ENCODE results near the gene INSC.

The INSC gene

DNA sequence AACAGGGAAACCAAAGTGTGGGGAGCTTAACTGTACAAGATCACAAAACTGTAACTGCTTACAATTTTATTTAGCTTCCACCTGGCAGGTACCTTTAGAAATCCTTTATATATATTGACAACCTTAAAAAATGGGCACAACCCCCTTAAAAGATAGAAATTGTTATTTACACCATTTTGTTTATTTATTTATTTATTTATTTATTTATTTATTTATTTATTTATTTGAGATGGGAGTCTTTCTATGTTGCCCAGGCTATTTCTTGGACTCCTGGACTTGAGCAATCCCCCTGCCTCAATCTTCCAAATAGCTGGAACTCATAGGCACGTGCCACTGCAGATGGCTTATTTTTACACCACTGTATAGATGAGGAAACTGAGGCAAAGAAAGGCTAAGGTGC, 74.5 kb downstream of the INSC start:
- H3K4me1 ChIP-seq (ENCODE audit: control insufficient read depth, insufficient read depth, low read length) = peaks cover 3% of the 10 kb centered on the region; the same call in 1 of the 2 replicates
- no peak overlapping the region for H3K9ac ChIP-seq (ENCODE audit: low read length)
- no peaks in the 10 kb centered on the region for H3K27me3 ChIP-seq (ENCODE audit: control insufficient read depth, insufficient read depth, low read length)
- no peak overlapping the region for H3K4me3 ChIP-seq (ENCODE audit: low read depth, low read length)
- no peak overlapping the region for H3K27ac ChIP-seq (ENCODE audit: low read depth, low read length)
- H3K9me3 ChIP-seq (ENCODE audit: control insufficient read depth, insufficient read depth, low read depth, low read length) = no peaks in the 10 kb centered on the region
- H3K36me3 ChIP-seq (ENCODE audit: control insufficient read depth, insufficient read depth, low read length) = no peaks in the 10 kb centered on the region

- Histone ChIP-seq H3K4me1 (ENCODE audit: control insufficient read depth, insufficient read depth, low read length) (peaks cover 3% of the 10 kb centered on the region; the same call in 1 of the 2 replicates), H3K9me3 (ENCODE audit: control insufficient read depth, insufficient read depth, low read depth, low read length) (no peaks in the 10 kb centered on the region), H3K27ac (ENCODE audit: low read depth, low read length) (no peak overlapping the region), H3K27me3 (ENCODE audit: control insufficient read depth, insufficient read depth, low read length) (no peaks in the 10 kb centered on the region), H3K36me3 (ENCODE audit: control insufficient read depth, insufficient read depth, low read length) (no peaks in the 10 kb centered on the region), H3K9ac (ENCODE audit: low read length) (no peak overlapping the region), H3K4me3 (ENCODE audit: low read depth, low read length) (no peak overlapping the region)
Observed at GRCh38 chr11:15189641-15190365, 75.1 kb downstream of the INSC start.

- H3K4me3 ChIP-seq (ENCODE audit: low read depth, low read length) = no peak overlapping the region
- no peak overlapping the region for H3K9ac ChIP-seq (ENCODE audit: low read length)
- H3K4me1 ChIP-seq (ENCODE audit: control insufficient read depth, insufficient read depth, low read length) = peaks cover 3% of the 10 kb centered on the region; the same call in 1 of the 2 replicates
- no peaks in the 10 kb centered on the region for H3K27me3 ChIP-seq (ENCODE audit: control insufficient read depth, insufficient read depth, low read length)
- H3K27ac ChIP-seq (ENCODE audit: low read depth, low read length) = no peak overlapping the region
- no peaks in the 10 kb centered on the region for H3K9me3 ChIP-seq (ENCODE audit: control insufficient read depth, insufficient read depth, low read depth, low read length)
- H3K36me3 ChIP-seq (ENCODE audit: control insufficient read depth, insufficient read depth, low read length) = no peaks in the 10 kb centered on the region
Observed at GRCh38 chr11:15190611-15191010, 75.9 kb downstream of the INSC start.

GRCh38 chr11:15192005-15192556, 77.4 kb downstream of the INSC start:
- no peak overlapping the region for H3K9ac ChIP-seq (ENCODE audit: low read length)
- no peaks in the 10 kb centered on the region for H3K9me3 ChIP-seq (ENCODE audit: control insufficient read depth, insufficient read depth, low read depth, low read length)
- no peak overlapping the region for H3K27ac ChIP-seq (ENCODE audit: low read depth, low read length)
- no peaks in the 10 kb centered on the region for H3K27me3 ChIP-seq (ENCODE audit: control insufficient read depth, insufficient read depth, low read length)
- H3K4me3 ChIP-seq (ENCODE audit: low read depth, low read length) = no peak overlapping the region
- H3K4me1 ChIP-seq (ENCODE audit: control insufficient read depth, insufficient read depth, low read length) = no peaks in the 10 kb centered on the region
- H3K36me3 ChIP-seq (ENCODE audit: control insufficient read depth, insufficient read depth, low read length) = no peaks in the 10 kb centered on the region

DNA sequence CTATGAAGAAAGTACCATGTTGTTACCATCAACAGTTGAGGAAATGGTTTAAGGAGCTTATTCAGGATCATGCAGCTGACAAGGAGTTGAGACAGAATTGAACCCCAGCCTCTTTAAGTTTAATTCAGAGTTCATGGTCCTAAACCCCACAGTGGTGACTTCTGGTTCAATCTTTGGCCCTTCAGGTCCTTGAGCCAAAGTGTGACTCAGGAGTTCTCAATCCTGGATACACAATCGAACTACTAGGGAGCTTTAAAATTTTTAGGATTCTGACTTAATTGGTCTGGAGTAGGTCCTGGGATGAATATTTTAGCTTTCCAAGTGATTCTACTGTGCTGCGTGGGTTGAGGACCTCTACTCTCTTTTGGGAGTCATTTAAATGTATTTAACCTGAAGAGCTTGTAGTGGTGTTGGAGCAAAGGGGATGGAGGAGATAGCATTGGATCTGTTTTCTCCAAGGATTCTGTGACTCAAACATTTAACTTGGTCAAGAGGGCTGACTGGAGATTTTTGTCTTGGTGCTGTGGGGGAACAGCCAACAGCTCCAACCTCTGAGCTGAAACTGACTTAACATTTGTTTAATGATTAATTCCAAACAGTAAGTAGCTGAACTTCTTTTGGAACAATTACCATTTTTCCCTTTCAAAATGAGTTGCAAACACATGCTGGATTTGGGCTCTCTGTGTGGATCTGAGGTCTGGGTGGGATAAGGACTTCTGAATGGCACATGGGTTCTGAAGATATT, 80.1 kb downstream of the INSC start:
- no peaks in the 10 kb centered on the region for H3K27me3 ChIP-seq (ENCODE audit: control insufficient read depth, insufficient read depth, low read length)
- H3K36me3 ChIP-seq (ENCODE audit: control insufficient read depth, insufficient read depth, low read length) = no peaks in the 10 kb centered on the region
- no peaks in the 10 kb centered on the region for H3K9me3 ChIP-seq (ENCODE audit: control insufficient read depth, insufficient read depth, low read depth, low read length)
- no peak overlapping the region for H3K27ac ChIP-seq (ENCODE audit: low read depth, low read length)
- H3K4me1 ChIP-seq (ENCODE audit: control insufficient read depth, insufficient read depth, low read length) = no peaks in the 10 kb centered on the region
- H3K4me3 ChIP-seq (ENCODE audit: low read depth, low read length) = no peak overlapping the region
- no peak overlapping the region for H3K9ac ChIP-seq (ENCODE audit: low read length)

- no peak overlapping the region for H3K27ac ChIP-seq (ENCODE audit: low read depth, low read length)
- H3K9me3 ChIP-seq (ENCODE audit: control insufficient read depth, insufficient read depth, low read depth, low read length) = no peaks in the 10 kb centered on the region
- no peak overlapping the region for H3K4me3 ChIP-seq (ENCODE audit: low read depth, low read length)
- H3K4me1 ChIP-seq (ENCODE audit: control insufficient read depth, insufficient read depth, low read length) = no peaks in the 10 kb centered on the region
- no peak overlapping the region for H3K9ac ChIP-seq (ENCODE audit: low read length)
- no peaks in the 10 kb centered on the region for H3K27me3 ChIP-seq (ENCODE audit: control insufficient read depth, insufficient read depth, low read length)
- no peaks in the 10 kb centered on the region for H3K36me3 ChIP-seq (ENCODE audit: control insufficient read depth, insufficient read depth, low read length)
Observed at GRCh38 chr11:15195454-15196200, 80.9 kb downstream of the INSC start.

- H3K9ac ChIP-seq (ENCODE audit: low read length) = no peak overlapping the region
- H3K4me3 ChIP-seq (ENCODE audit: low read depth, low read length) = no peak overlapping the region
- H3K9me3 ChIP-seq (ENCODE audit: control insufficient read depth, insufficient read depth, low read depth, low read length) = no peaks in the 10 kb centered on the region
- H3K4me1 ChIP-seq (ENCODE audit: control insufficient read depth, insufficient read depth, low read length) = no peaks in the 10 kb centered on the region
- no peak overlapping the region for H3K27ac ChIP-seq (ENCODE audit: low read depth, low read length)
- no peaks in the 10 kb centered on the region for H3K27me3 ChIP-seq (ENCODE audit: control insufficient read depth, insufficient read depth, low read length)
- no peaks in the 10 kb centered on the region for H3K36me3 ChIP-seq (ENCODE audit: control insufficient read depth, insufficient read depth, low read length)
Observed at GRCh38 chr11:15196704-15197103, 82.0 kb downstream of the INSC start.

- no peaks in the 10 kb centered on the region for H3K9me3 ChIP-seq (ENCODE audit: control insufficient read depth, insufficient read depth, low read depth, low read length)
- no peak overlapping the region for H3K9ac ChIP-seq (ENCODE audit: low read length)
- no peaks in the 10 kb centered on the region for H3K27me3 ChIP-seq (ENCODE audit: control insufficient read depth, insufficient read depth, low read length)
- H3K36me3 ChIP-seq (ENCODE audit: control insufficient read depth, insufficient read depth, low read length) = no peaks in the 10 kb centered on the region
- H3K4me3 ChIP-seq (ENCODE audit: low read depth, low read length) = no peak overlapping the region
- H3K4me1 ChIP-seq (ENCODE audit: control insufficient read depth, insufficient read depth, low read length) = no peaks in the 10 kb centered on the region
- H3K27ac ChIP-seq (ENCODE audit: low read depth, low read length) = no peak overlapping the region
Observed at GRCh38 chr11:15197696-15198095, 83.0 kb downstream of the INSC start.

DNA sequence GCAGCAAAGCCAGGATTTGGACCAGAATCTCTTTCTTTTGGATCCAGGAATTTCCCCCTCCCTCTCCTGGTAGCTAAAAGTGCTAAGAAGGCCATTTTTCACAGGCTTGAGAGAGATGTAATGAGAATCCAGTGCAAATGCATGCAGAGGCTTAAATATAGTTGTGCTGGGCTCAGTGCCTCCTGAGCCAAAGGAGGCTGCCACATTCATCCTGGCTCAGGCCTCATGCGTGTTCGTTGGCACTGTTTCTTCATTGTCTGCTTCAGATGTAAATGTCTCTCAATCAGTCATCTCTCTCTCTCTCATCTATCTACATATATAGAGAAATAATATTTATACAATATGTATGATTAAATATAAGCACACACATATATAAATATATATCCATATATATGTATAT, 83.6 kb downstream of the INSC start:
- no peak overlapping the region for H3K9ac ChIP-seq (ENCODE audit: low read length)
- no peaks in the 10 kb centered on the region for H3K27me3 ChIP-seq (ENCODE audit: control insufficient read depth, insufficient read depth, low read length)
- H3K9me3 ChIP-seq (ENCODE audit: control insufficient read depth, insufficient read depth, low read depth, low read length) = no peaks in the 10 kb centered on the region
- H3K4me3 ChIP-seq (ENCODE audit: low read depth, low read length) = no peak overlapping the region
- H3K36me3 ChIP-seq (ENCODE audit: control insufficient read depth, insufficient read depth, low read length) = no peaks in the 10 kb centered on the region
- H3K27ac ChIP-seq (ENCODE audit: low read depth, low read length) = no peak overlapping the region
- H3K4me1 ChIP-seq (ENCODE audit: control insufficient read depth, insufficient read depth, low read length) = no peaks in the 10 kb centered on the region

GRCh38 chr11:15199693-15200092, 85.0 kb downstream of the INSC start:
- H3K4me1 ChIP-seq (ENCODE audit: control insufficient read depth, insufficient read depth, low read length) = no peaks in the 10 kb centered on the region
- no peak overlapping the region for H3K9ac ChIP-seq (ENCODE audit: low read length)
- H3K36me3 ChIP-seq (ENCODE audit: control insufficient read depth, insufficient read depth, low read length) = no peaks in the 10 kb centered on the region
- H3K27me3 ChIP-seq (ENCODE audit: control insufficient read depth, insufficient read depth, low read length) = no peaks in the 10 kb centered on the region
- no peaks in the 10 kb centered on the region for H3K9me3 ChIP-seq (ENCODE audit: control insufficient read depth, insufficient read depth, low read depth, low read length)
- no peak overlapping the region for H3K4me3 ChIP-seq (ENCODE audit: low read depth, low read length)
- H3K27ac ChIP-seq (ENCODE audit: low read depth, low read length) = no peak overlapping the region

DNA sequence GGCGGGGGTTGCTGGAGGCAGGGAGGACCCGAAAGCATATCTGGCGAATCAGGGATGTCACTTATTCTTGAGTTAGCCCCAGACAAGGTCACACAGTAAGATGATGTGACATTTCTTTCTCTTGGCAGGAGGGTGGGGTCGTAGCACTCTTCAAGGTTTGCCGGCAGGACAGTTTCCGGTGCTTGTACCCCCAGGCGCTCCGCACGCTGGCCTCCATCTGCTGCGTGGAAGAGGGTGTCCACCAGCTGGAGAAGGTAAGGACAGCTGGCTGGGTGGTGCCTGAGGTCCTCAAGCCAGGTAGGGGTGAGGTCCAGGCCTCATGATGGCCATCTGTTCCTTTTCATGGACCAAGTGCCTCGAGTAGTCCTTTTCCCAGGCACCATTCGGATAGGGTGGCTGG, 86.0 kb downstream of the INSC start:
- Histone ChIP-seq H3K36me3 (ENCODE audit: control insufficient read depth, insufficient read depth, low read length) (no peaks in the 10 kb centered on the region), H3K9ac (ENCODE audit: low read length) (no peak overlapping the region), H3K27ac (ENCODE audit: low read depth, low read length) (no peak overlapping the region), H3K4me1 (ENCODE audit: control insufficient read depth, insufficient read depth, low read length) (no peaks in the 10 kb centered on the region), H3K4me3 (ENCODE audit: low read depth, low read length) (no peak overlapping the region), H3K9me3 (ENCODE audit: control insufficient read depth, insufficient read depth, low read depth, low read length) (no peaks in the 10 kb centered on the region), H3K27me3 (ENCODE audit: control insufficient read depth, insufficient read depth, low read length) (no peaks in the 10 kb centered on the region)
